Suprapubic skin (tissue), 3 donors: ENCODE results near the gene SLC37A1.

ENCODE experiments used
- CTCF ChIP-seq, 2 donors: fragments of 200-600 bp in 1 of 2; fragments of 450-650 bp in 1 of 2; sonication (generic) in 1 of 2; IDR thresholded peaks; one replicate each; pipeline ENCODE4 v1.5.1; 2016 to 2019; ENCODE audit warnings: antibody characterized with exemption in 2 of 2, mild to moderate bottlenecking in 1 of 2, moderate library complexity in 1 of 2
- EP300 ChIP-seq: sonication (generic); formaldehyde crosslinking; IDR thresholded peaks from one replicate; pipeline ENCODE4 v1.6.1; 2017; ENCODE audit warnings: antibody characterized with exemption
- POLR2A ChIP-seq, 2 donors: fragments of 450-650 bp; IDR thresholded peaks; one replicate each; pipeline ENCODE4 v1.6.1; 2017; ENCODE audit warnings: antibody characterized with exemption in 2 of 2, mild to moderate bottlenecking in 2 of 2, moderate library complexity in 2 of 2

DNA sequence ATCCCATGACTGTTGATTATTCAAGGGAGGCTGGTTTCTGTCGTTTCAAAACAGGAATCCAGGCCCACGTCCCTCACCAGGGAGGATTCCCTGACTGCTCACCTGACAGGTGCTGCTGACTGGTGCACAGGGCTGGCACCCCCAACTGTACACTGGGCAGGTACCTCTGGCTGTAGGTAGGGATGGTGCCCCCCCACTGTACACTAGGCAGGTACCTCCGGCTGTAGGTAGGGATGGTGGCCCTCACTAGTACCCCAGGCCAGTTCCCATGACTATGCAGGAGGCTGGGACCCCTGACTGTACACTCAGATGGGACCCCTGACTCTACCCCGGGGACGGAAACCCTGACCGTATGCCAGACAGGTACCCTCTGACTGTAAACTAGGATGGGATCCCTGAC lies 106.2 kb downstream of the SLC37A1 start:
- TF ChIP-seq CTCF (IDR thresholded peaks at IDR 0.05) (no peak), EP300 (no peak), POLR2A (IDR thresholded peaks at IDR 0.05) (no peak)
